ENCODE results near the gene ADAMTS20. TPM values are rescaled to one million over a fixed set of nuclear protein-coding genes. Genes with fewer than 3 reads are reported as not detected.
"Not testable (repeated sequence)": the region's sequence is repeated elsewhere in the genome, so short reads cannot be mapped to it uniquely, and the experiment has no call there.

The ADAMTS20 gene
- total RNA-seq, 2 donors from 2014 or later, result not detected

DNA sequence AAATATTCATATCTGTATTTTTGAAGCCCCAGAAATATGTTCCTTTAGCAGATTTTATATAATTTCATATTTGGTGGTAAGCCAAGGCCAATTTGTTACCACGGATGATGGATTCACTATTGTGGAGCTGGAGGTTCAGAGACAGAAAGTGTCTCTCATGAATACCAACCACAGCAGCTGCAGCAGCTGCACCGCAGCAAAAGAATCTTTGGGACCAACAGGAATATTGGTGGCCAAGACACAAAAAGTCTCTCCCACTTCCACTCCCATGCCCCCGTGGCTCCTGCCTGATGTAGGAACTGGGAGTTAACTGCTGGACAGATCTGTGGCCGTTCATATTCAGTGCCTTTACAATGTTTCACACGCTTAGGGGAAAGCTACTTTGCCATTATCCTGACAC is 155.3 kb downstream of the ADAMTS20 start:
- intact Hi-C loops (cut with DNase I, micrococcal nuclease), result no loop called here
- DNase-seq (no peak), ATAC-seq (no peak)

GRCh38 chr12:43392116-43392515 is 159.9 kb downstream of the ADAMTS20 start:
- intact Hi-C loops (cut with DNase I, micrococcal nuclease), result no loop called here
- DNase-seq (no peak), ATAC-seq (no peak)

GRCh38 chr12:43381879-43382278 is 170.1 kb downstream of the ADAMTS20 start:
- ATAC-seq (no peak), DNase-seq (no peak)
- intact Hi-C loops (cut with DNase I, micrococcal nuclease), result no loop called here

DNA sequence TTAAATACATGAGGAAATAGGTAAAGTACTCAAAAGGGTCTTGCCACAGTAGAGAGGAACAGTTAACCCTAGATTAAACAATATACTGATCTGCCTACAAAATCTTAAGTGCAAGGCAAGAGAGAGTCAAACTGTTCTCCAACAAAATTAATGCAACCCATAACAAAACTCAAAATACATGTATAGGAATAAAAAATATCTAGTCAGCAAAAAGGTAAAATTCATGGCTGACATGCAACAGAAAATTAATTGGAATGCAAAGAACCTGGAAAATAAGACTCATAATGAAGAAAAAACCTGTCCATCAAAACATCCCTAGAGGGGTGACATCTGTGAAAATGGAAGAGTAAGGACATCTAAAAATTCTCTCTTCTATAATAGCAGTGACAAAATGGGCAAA is 173.6 kb downstream of the ADAMTS20 start:
- DNase-seq, result no peak
- intact Hi-C loops (cut with DNase I, micrococcal nuclease), result no loop called here
- ATAC-seq, result no peak

DNA sequence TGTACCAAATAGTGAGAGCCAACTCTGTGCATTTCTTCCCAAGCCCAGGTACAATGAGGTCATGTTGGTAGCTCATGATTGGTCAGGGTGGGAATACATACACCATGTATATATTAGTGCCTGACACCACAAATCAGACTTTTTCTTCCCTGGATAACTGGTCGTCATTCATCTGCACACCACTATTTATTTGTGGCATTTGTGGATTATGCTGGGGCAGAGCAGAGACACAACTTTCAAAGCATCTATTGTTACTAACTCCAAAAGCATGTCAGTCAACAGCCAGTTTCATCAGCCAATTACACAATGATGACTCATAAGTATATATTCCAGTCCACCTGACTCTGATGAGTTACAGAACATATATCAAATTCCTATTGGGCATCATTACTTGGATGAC is 181.7 kb downstream of the ADAMTS20 start:
- intact Hi-C loops (cut with DNase I, micrococcal nuclease), result no loop called here
- ATAC-seq, result no peak
- no peak for DNase-seq

DNA sequence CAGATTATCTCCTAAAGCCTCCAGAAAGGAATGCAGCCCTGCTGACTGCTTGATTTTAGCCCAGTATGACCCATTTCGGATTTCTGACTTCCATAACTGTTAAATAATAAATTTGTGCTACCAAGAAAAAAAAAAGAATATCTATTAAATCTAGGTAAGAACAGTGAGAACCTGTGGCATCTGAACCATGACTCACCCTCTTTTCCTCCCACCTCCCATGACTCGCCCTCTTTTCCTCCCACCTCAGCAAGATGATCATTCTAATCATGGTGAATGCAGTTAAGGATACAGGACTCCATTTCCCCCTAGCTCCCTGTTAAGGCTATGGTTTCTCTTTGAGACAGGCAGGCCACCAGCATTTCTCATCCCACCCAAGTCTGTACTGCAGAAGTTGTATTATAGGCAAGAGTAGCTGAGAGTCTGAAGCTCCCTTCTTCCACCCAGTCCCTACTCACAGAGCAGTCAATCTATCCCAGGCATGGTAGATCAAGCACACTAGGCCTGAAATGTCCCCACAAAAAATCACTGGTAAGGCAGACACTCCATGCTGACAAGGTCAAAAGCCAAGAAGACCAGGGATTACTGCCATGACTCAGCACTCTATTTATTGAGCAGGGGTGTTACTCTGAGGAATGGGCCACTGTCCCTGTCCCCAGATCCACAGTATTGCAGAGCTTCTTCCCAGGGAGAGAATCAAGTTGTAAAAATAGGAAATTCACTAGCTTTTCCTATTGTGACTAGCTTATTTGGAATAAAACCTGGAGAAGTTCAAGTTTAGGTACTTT is 188.9 kb downstream of the ADAMTS20 start:
- no peak for ATAC-seq
- intact Hi-C loops (cut with DNase I, micrococcal nuclease), result no loop called here
- no peak for DNase-seq

DNA sequence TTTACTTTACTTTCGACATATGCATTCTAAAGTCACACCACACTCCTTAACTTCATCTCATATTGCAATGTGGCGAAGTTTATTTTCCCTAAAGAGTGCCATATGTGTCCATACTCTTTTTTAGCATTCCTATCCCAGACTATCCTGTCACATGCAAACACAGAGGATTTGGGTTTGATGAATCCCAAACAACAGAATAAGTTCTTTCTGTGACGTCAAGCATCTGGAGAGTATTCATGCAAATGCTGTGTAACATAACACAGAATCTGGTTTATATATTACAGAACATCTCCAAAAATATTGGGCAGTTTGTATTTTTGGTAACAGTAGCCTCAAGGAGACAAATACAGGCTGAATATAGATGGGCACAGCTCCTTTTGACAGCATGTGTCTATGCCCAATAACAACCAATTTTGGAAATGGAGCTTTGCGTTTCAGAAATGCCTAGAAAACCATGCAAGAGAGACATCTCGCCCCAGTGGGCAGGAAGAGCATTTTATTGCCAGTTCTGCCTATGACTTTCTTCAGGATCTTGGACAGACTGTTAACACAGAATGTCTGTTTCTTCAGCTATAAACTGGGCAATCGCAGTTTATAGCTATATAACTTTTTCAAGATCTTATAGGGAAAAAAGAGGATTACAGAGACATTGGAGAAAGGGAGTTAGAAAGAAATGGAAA is 190.8 kb downstream of the ADAMTS20 start:
- DNase-seq (no peak), ATAC-seq (no peak)
- intact Hi-C loops (cut with DNase I, micrococcal nuclease), result no loop called here

- DNase-seq; intact Hi-C loops (cut with DNase I, micrococcal nuclease); ATAC-seq: not testable (repeated sequence)
Measured at GRCh38 chr12:43360001-43360400, 192.0 kb downstream of the ADAMTS20 start.

- ATAC-seq, result no peak
- DNase-seq, result no peak
- intact Hi-C loops (cut with DNase I, micrococcal nuclease), result no loop called here
Measured at GRCh38 chr12:43357141-43357540, 194.9 kb downstream of the ADAMTS20 start.

DNA sequence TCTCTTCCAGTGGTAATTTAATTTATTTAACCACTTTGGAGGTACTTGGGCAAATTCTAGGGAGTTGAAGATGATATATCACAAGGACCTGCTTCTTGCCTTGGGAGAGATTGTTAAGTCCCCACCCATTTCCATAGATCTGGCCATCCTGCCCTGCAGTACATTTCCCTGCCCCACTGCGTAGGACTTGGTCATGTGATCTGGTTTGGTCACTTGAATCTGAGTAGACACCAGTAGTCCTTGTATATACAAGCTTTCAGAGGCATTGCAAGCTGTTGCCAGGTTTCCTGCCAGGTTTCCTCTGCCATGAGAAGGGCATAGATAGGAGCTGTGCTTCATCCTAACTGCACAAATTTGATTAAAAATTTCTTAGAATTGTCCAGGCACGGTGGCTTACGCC is 200.0 kb downstream of the ADAMTS20 start:
- intact Hi-C loops (cut with DNase I, micrococcal nuclease), result no loop called here
- no peak for ATAC-seq

DNA sequence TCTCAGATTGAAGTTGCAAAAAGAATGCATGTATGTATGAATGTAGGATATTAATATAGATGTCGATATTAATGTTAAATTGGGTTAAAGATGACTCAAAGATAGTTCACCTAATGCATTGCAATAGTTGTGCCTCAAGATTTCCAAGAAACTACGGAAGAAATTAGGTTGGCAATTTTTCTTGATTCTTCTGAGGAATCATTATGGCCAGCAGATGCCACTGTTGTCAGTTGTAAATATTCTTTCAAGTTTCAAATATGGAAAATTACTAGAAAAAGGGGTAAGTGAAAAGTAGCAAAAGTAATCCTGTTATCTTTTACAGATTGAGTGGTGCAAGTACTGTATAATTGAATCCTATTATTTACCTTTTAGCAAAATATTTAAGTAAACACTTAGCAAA is 202.1 kb downstream of the ADAMTS20 start:
- ATAC-seq, result no peak
- intact Hi-C loops (cut with DNase I, micrococcal nuclease), result no loop called here
- DNase-seq, result no peak

More for the DNA sequence above, 200.0 kb downstream of the ADAMTS20 start:
- DNase-seq, result no peak

DNA sequence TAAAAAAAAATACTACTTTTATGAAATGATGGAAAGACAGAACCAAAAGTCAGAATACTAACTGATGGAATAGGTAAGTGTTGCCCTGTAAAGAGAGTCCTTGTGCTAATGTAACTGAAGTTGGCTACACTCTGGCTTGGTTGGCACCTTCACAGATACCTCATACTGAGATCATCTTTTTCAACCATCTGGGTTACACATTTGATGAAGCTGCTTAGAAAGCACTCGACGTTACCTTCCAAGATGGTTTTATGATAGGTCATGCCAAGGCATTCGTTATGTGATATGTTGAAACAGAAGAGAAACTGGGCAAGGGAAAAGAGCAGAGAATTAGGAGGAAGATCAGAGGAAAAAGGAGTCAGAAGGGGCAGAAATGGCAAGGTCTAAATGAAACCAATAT is 203.8 kb downstream of the ADAMTS20 start:
- intact Hi-C loops (cut with DNase I, micrococcal nuclease), result no loop called here

DNA sequence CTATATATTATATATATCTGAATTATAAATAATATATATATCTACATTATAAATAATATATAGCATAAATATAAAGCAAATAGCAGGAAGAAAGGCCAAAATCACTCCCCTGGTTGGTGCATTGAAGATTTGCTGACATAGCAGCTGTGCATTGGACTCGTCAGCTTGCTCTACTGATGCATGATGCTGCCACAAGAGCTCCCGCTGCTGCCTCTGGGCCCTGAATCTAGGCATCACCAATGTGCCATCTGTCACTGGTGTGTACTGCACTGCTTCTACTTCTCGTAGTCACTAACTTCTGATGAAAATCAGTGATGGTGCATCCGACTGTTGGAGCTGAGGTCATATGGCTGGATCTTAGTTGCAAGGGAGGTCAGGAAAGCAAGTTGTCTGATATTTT is 205.0 kb downstream of the ADAMTS20 start:
- intact Hi-C loops (cut with DNase I, micrococcal nuclease), result no loop called here

More for the DNA sequence above, 203.8 kb downstream of the ADAMTS20 start:
- ATAC-seq (no peak), DNase-seq (no peak)

GRCh38 chr12:43345023-43345422 is 207.0 kb downstream of the ADAMTS20 start:
- no peak for ATAC-seq
- intact Hi-C loops (cut with DNase I, micrococcal nuclease), result no loop called here
- DNase-seq, result no peak

More for the DNA sequence above, 205.0 kb downstream of the ADAMTS20 start:
- ATAC-seq, result no peak
- DNase-seq, result no peak

GRCh38 chr12:43341785-43342313 is 210.2 kb downstream of the ADAMTS20 start:
- intact Hi-C loops (cut with DNase I, micrococcal nuclease); DNase-seq; ATAC-seq: not testable (repeated sequence)

DNA sequence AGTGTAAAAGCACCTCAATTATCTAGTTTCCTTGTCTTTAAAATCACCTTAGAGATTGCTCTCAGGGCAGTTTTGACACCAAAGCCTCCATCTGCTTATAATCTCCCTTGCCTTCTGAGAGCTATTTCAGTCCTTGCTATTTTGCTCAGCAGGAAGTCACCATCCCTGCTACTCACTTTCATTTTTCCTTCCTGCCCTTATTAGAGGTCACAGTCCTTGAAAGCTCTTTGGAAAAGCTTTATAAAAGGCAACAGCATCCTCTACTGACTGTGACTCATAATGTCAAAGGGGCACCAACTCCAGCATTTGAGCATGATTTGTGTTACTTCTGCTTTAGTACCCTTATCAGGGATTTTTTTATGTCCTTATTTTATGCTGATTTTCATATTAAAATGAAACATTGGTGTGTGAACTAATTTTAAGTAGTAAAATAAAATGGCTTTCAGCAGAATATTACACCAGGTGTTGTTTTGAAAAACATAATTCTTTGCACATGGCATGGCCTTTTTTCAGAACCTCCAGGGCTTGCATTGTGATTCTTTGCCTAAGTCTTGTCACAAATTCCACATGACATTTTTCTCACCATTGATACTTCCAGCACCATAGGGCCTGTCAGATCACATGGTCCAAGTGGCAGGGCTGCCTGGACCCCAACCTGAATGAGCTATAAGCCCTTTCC is 213.0 kb downstream of the ADAMTS20 start:
- DNase-seq (no peak), ATAC-seq (no peak)
- intact Hi-C loops (cut with DNase I, micrococcal nuclease), result no loop called here

DNA sequence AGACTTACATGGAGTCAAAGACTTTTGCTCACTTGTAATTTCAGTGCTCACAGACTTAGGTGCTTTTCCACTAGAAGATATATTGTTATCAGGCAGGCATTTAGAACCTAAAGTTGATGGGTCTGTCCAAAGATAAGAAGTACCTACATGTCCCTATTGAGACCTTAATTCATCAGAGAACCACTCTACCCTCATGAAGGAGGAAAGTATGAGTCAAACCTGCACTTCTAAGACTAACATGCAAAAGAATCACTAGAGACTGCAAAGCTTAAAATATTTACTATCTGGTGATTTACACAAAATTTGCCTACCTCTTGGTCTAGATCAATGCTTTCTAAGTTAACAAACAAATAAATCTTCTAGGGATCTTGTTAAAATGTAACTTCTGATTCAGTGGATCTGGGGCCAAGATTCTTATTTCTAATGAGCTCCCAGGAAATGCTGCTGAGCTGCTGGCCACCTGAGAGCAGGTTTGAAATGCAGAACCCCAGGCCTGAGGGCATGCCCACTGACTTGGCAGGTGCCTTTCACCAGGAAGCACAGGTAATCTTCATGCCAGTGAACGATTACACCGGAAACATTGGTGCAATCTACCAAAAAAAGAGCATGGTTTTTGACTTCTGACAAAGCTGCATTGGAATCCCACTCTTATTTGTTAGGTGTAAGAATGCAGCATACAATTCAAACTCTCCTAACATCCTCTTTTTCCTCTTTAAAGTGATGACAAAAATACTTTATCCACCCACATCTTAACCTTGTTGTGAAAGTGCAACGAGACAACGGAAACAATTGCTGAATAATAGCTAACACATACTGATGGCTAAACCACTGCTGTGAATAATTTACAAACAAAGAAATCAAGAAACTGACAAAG is 214.2 kb downstream of the ADAMTS20 start:
- no peak for DNase-seq
- ATAC-seq, result no peak
- intact Hi-C loops (cut with DNase I, micrococcal nuclease), result no loop called here

- intact Hi-C loops (cut with DNase I, micrococcal nuclease), result no loop called here
- ATAC-seq (no peak), DNase-seq (no peak)
Measured at GRCh38 chr12:43336962-43337555, 214.9 kb downstream of the ADAMTS20 start.

Measured in left colon (tissue), 2 donors.